Breast epithelium (tissue), 3 donors: ENCODE results near the gene CCDC7.

ENCODE experiments used
- POLR2A ChIP-seq: fragments of 450-650 bp; IDR thresholded peaks from one replicate; pipeline ENCODE4 v1.6.1; 2016; ENCODE audit warnings: antibody characterized with exemption, mild to moderate bottlenecking, moderate library complexity
- TF ChIP-seq, protein P1 (sequence below), 3 donors: fragments of 450-650 bp; IDR thresholded peaks; one replicate each; pipeline ENCODE4 v1.5.1; 2016 to 2017; ENCODE audit warnings: antibody characterized with exemption in 3 of 3, mild to moderate bottlenecking in 3 of 3, moderate library complexity in 3 of 3

DNA sequence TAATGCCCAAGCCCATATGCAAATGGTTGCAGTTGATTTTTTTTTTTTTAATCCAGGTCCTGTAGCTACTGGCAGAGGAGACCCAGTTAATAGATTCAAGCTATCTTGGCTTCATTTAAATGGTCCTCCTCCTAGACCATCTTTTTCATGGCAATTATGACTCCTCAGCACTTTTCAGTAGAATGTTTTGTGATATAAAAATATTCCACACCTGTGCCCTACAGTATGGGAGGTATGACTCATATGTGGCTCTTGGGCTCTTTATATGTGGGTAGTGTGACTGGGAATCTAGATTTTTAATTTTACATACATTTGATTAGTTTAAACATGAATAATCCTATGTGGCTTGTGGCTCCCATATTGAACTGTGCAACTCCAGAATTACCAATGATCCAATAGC is 432.0 kb downstream of the CCDC7 start:
- TF ChIP-seq, protein P1, sequence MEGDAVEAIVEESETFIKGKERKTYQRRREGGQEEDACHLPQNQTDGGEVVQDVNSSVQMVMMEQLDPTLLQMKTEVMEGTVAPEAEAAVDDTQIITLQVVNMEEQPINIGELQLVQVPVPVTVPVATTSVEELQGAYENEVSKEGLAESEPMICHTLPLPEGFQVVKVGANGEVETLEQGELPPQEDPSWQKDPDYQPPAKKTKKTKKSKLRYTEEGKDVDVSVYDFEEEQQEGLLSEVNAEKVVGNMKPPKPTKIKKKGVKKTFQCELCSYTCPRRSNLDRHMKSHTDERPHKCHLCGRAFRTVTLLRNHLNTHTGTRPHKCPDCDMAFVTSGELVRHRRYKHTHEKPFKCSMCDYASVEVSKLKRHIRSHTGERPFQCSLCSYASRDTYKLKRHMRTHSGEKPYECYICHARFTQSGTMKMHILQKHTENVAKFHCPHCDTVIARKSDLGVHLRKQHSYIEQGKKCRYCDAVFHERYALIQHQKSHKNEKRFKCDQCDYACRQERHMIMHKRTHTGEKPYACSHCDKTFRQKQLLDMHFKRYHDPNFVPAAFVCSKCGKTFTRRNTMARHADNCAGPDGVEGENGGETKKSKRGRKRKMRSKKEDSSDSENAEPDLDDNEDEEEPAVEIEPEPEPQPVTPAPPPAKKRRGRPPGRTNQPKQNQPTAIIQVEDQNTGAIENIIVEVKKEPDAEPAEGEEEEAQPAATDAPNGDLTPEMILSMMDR (IDR thresholded peaks at IDR 0.05), result no peak
- TF ChIP-seq POLR2A, result no peak
